ENCODE measurements around the gene PFN1. TPM values are rescaled to one million over a fixed set of nuclear protein-coding genes. Genes with fewer than 3 reads are reported as not detected.

The PFN1 gene
- total and polyA plus RNA-seq, 2 donors from 2014 or later = 496 to 614 TPM

DNA sequence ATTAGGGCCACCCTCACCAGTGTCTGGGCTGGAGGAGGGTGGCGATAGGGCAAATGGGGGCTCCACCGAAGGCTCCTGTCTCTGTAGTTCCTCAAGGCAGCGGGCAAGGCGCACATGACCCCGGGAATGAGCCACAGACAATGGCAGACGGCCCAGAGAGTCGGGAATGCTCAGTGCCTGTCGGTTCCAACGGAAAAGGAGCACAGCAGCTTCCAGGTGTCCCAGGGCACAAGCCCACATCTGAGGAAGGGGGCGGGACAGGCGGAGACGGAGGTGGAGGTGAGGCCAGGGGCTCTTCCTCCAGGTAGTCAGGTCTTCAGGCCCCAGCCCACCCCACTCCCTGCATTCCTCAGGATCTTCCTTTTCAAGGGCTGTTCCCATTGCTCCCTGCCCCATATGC is 24.4 kb upstream of the PFN1 start:
- Histone ChIP-seq H3K4me1 (ENCODE audit: control insufficient read depth in 2 of 3, insufficient read depth in 2 of 3, low read depth in 1 of 3, low read length in 3 of 3) (peaks cover 3 to 25% (median 4%) of the 10 kb centered on the region in 3 donors), H3K27ac (ENCODE audit: low read depth in 2 of 2, low read length in 2 of 2) (no peak overlapping the region), H3K9ac (ENCODE audit: low read length in 3 of 3) (no peak overlapping the region), H3K27me3 (ENCODE audit: control insufficient read depth, insufficient read depth, low read length) (no peaks in the 10 kb centered on the region), H3K4me3 (ENCODE audit: low read length in 3 of 3) (no peak overlapping the region), H3K36me3 (ENCODE audit: control insufficient read depth in 2 of 3, insufficient read depth in 3 of 3, low read length in 3 of 3) (peaks cover 0 to 26% (median 19%) of the 10 kb centered on the region in 3 donors), H3K9me3 (ENCODE audit: control insufficient read depth in 2 of 3, insufficient read depth in 1 of 3, low read length in 3 of 3) (no peaks in the 10 kb centered on the region)
- FAIRE-seq = no peak
- intact Hi-C loops (cut with DNase I) = no loop called here
- DNase-seq = peak in 1 of 5 donors; percentile 65
- TF ChIP-seq, protein P1, sequence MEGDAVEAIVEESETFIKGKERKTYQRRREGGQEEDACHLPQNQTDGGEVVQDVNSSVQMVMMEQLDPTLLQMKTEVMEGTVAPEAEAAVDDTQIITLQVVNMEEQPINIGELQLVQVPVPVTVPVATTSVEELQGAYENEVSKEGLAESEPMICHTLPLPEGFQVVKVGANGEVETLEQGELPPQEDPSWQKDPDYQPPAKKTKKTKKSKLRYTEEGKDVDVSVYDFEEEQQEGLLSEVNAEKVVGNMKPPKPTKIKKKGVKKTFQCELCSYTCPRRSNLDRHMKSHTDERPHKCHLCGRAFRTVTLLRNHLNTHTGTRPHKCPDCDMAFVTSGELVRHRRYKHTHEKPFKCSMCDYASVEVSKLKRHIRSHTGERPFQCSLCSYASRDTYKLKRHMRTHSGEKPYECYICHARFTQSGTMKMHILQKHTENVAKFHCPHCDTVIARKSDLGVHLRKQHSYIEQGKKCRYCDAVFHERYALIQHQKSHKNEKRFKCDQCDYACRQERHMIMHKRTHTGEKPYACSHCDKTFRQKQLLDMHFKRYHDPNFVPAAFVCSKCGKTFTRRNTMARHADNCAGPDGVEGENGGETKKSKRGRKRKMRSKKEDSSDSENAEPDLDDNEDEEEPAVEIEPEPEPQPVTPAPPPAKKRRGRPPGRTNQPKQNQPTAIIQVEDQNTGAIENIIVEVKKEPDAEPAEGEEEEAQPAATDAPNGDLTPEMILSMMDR (IDR thresholded peaks at IDR 0.05; ENCODE audit: borderline replicate concordance, extremely low read depth, insufficient read depth) = no peak

DNA sequence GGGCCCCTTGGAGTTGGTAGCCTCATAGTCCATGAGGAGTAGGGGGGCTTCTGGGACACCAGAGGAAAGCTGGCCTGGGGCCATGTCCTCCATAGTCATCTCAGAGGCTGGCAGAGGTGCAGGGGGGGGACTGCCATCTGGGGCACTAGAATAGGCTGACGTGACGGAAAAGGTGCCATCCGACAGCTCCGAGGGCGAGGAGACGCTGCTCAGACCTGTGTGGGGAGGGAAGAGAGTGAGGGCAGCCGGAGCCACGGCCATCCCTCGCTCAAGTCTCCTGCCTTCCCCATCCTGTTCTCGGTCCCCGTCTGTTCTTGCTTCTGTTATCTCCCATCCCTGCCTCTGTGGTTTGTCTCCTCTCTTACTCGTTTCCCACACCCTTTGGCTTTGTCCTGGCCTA is 24.0 kb upstream of the PFN1 start:
- intact Hi-C loops (cut with DNase I) = no loop called here
- no peak overlapping the region for H3K27ac ChIP-seq (ENCODE audit: low read depth in 2 of 2, low read length in 2 of 2)
- peaks cover 0 to 22% (median 15%) of the 10 kb centered on the region in 3 donors for H3K36me3 ChIP-seq (ENCODE audit: control insufficient read depth in 2 of 3, insufficient read depth in 3 of 3, low read length in 3 of 3)
- H3K9ac ChIP-seq (ENCODE audit: low read length in 3 of 3) = no peak overlapping the region
- FAIRE-seq (no peak), DNase-seq (peak in 1 of 5 donors; percentile 66)
- TF ChIP-seq, protein P1 (IDR thresholded peaks at IDR 0.05; ENCODE audit: borderline replicate concordance, extremely low read depth, insufficient read depth) = no peak
- H3K4me1 ChIP-seq (ENCODE audit: control insufficient read depth in 2 of 3, insufficient read depth in 2 of 3, low read depth in 1 of 3, low read length in 3 of 3) = peaks cover 3 to 25% (median 4%) of the 10 kb centered on the region in 3 donors
- H3K27me3 ChIP-seq (ENCODE audit: control insufficient read depth, insufficient read depth, low read length) = no peaks in the 10 kb centered on the region
- H3K4me3 ChIP-seq (ENCODE audit: low read length in 3 of 3) = no peak overlapping the region
- no peaks in the 10 kb centered on the region for H3K9me3 ChIP-seq (ENCODE audit: control insufficient read depth in 2 of 3, insufficient read depth in 1 of 3, low read length in 3 of 3)

DNA sequence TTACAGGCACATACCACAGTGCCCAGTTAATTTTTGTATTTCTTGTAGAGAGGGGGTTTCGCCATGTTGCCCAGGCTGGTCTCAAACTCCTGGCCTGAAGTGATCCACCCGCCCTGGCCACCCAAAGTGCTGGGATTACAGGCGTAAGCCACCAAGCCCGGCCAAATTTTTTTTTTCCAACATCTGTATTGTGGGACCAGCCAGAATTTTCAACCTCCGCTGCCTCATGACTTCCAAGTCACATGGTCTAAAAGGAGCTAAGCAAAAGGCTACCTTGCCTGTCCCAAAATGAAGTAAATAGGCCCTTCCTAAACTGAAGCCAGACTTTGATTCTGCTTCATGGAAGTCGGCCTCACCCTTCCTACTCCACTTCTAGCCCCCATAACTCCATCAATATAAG is 23.5 kb upstream of the PFN1 start:
- DNase-seq = peak in 1 of 5 donors; percentile 26
- FAIRE-seq = no peak
- H3K36me3 ChIP-seq (ENCODE audit: control insufficient read depth in 2 of 3, insufficient read depth in 3 of 3, low read length in 3 of 3) = peaks cover 0 to 17% (median 13%) of the 10 kb centered on the region in 3 donors
- TF ChIP-seq, protein P1 (IDR thresholded peaks at IDR 0.05; ENCODE audit: borderline replicate concordance, extremely low read depth, insufficient read depth) = no peak
- no peak overlapping the region for H3K9ac ChIP-seq (ENCODE audit: low read length in 3 of 3)
- no peak overlapping the region for H3K4me3 ChIP-seq (ENCODE audit: low read length in 3 of 3)
- no peaks in the 10 kb centered on the region for H3K9me3 ChIP-seq (ENCODE audit: control insufficient read depth in 2 of 3, insufficient read depth in 1 of 3, low read length in 3 of 3)
- intact Hi-C loops (cut with DNase I) = no loop called here
- H3K27me3 ChIP-seq (ENCODE audit: control insufficient read depth, insufficient read depth, low read length) = no peaks in the 10 kb centered on the region
- H3K4me1 ChIP-seq (ENCODE audit: control insufficient read depth in 2 of 3, insufficient read depth in 2 of 3, low read depth in 1 of 3, low read length in 3 of 3) = peaks cover 3 to 25% (median 4%) of the 10 kb centered on the region in 3 donors
- no peak overlapping the region for H3K27ac ChIP-seq (ENCODE audit: low read depth in 2 of 2, low read length in 2 of 2)

DNA sequence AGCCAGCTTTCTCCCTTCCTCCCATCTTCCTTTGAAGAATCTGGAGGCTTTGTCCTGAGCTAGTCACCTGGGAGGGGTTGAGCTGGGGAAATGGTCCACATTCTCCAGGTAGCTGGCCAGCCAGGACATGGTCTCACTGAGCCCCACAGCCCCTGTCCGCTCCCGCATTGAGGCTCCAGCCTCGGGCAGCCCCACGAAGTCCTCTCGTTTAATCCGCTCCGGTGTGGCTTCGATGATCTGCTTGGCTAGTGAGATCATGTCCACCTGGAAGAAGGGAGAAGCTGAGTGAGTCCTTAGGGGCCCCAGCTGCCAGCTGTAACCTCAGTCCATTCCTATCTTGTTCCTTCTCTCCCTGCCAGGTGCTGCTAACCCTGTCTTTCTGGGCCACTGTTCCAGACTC is 21.9 kb upstream of the PFN1 start:
- H3K4me1 ChIP-seq (ENCODE audit: control insufficient read depth in 2 of 3, insufficient read depth in 2 of 3, low read depth in 1 of 3, low read length in 3 of 3) = peaks cover 3 to 31% (median 4%) of the 10 kb centered on the region in 3 donors

More for the DNA sequence above, 21.9 kb upstream of the PFN1 start:
- FAIRE-seq (no peak), DNase-seq (peak in 1 of 5 donors; percentile 59)
- H3K36me3 ChIP-seq (ENCODE audit: control insufficient read depth in 2 of 3, insufficient read depth in 3 of 3, low read length in 3 of 3) = peaks cover 0 to 13% (median 12%) of the 10 kb centered on the region in 3 donors
- no peaks in the 10 kb centered on the region for H3K27me3 ChIP-seq (ENCODE audit: control insufficient read depth, insufficient read depth, low read length)
- peak overlapping the region in 1 of 3 donors; percentile 99 for H3K4me3 ChIP-seq (ENCODE audit: low read length in 3 of 3)
- intact Hi-C loops (cut with DNase I) = no loop called here
- H3K27ac ChIP-seq (ENCODE audit: low read depth in 2 of 2, low read length in 2 of 2) = peak overlapping the region in 1 of 2 donors; percentile 46
- no peak overlapping the region for H3K9ac ChIP-seq (ENCODE audit: low read length in 3 of 3)
- TF ChIP-seq, protein P1 (IDR thresholded peaks at IDR 0.05; ENCODE audit: borderline replicate concordance, extremely low read depth, insufficient read depth) = no peak
- no peaks in the 10 kb centered on the region for H3K9me3 ChIP-seq (ENCODE audit: control insufficient read depth in 2 of 3, insufficient read depth in 1 of 3, low read length in 3 of 3)
